Parathyroid adenoma (tissue), 2 donors: ENCODE measurements around the gene NXPH3.

Experiments used
- H2AFZ ChIP-seq: fragments of 300-600 bp; sonication (generic); one replicate; pipeline ENCODE4 v1.7.0; 2017; ENCODE audit warnings: antibody characterized with exemption, mild to moderate bottlenecking
- H3K27ac ChIP-seq: fragments of 300-600 bp; sonication (generic); one replicate; pipeline ENCODE4 v1.7.0; 2017
- H3K27me3 ChIP-seq: fragments of 300-600 bp; sonication (generic); one replicate; pipeline ENCODE4 v1.7.0; 2017; ENCODE audit warnings: low read length; ENCODE audit not compliant: control insufficient read depth, insufficient read depth
- H3K36me3 ChIP-seq: fragments of 300-600 bp; sonication (generic); one replicate; pipeline ENCODE4 v1.7.0; 2017; ENCODE audit warnings: low read length; ENCODE audit not compliant: control insufficient read depth, insufficient read depth
- H3K4me1 ChIP-seq: fragments of 300-600 bp; sonication (generic); one replicate; pipeline ENCODE4 v1.7.0; 2017; ENCODE audit warnings: control low read depth
- H3K4me2 ChIP-seq: fragments of 300-600 bp; sonication (generic); one replicate; pipeline ENCODE4 v1.7.0; 2017; ENCODE audit warnings: low read length
- H3K4me3 ChIP-seq: fragments of 300-600 bp; sonication (generic); one replicate; pipeline ENCODE4 v1.7.0; 2017; ENCODE audit warnings: low read depth, low read length
- H3K79me2 ChIP-seq: fragments of 300-600 bp; sonication (generic); one replicate; pipeline ENCODE4 v1.7.0; 2017; ENCODE audit warnings: control low read depth
- H3K9ac ChIP-seq: fragments of 300-600 bp; sonication (generic); one replicate; pipeline ENCODE4 v1.7.0; 2017; ENCODE audit warnings: mild to moderate bottlenecking
- H3K9me3 ChIP-seq: fragments of 300-600 bp; sonication (generic); one replicate; pipeline ENCODE4 v1.7.0; 2017; ENCODE audit warnings: low read length; ENCODE audit not compliant: control insufficient read depth
- CTCF ChIP-seq: fragments of 300-600 bp; sonication (generic); IDR thresholded peaks from one replicate; pipeline ENCODE4 v1.7.0; 2017; ENCODE audit warnings: antibody characterized with exemption, mild to moderate bottlenecking
- donor health status: primary hyperparathyroidism.

The NXPH3 gene

GRCh38 chr17:49630113-49630900, 54.6 kb downstream of the NXPH3 start:
- H3K9me3 ChIP-seq, result no peaks in the 10 kb centered on the region
- H3K27me3 ChIP-seq, result no peaks in the 10 kb centered on the region
- H3K9ac ChIP-seq, result no peak overlapping the region
- H3K4me3 ChIP-seq, result no peak overlapping the region
- no peak overlapping the region for H3K27ac ChIP-seq
- no peaks in the 10 kb centered on the region for H3K36me3 ChIP-seq
- H3K4me1 ChIP-seq, result peaks cover 4% of the 10 kb centered on the region
- H2AFZ ChIP-seq, result no peak overlapping the region
- no peak for TF ChIP-seq CTCF
- H3K79me2 ChIP-seq, result peaks cover 16% of the 10 kb centered on the region
- H3K4me2 ChIP-seq, result no peak overlapping the region

- peaks cover 16% of the 10 kb centered on the region for H3K79me2 ChIP-seq
- peaks cover 4% of the 10 kb centered on the region for H3K4me1 ChIP-seq
- no peak overlapping the region for H2AFZ ChIP-seq
- no peak overlapping the region for H3K27ac ChIP-seq
- TF ChIP-seq CTCF, result no peak
- H3K9me3 ChIP-seq, result no peaks in the 10 kb centered on the region
- H3K9ac ChIP-seq, result no peak overlapping the region
- no peak overlapping the region for H3K4me2 ChIP-seq
- H3K36me3 ChIP-seq, result no peaks in the 10 kb centered on the region
- H3K27me3 ChIP-seq, result no peaks in the 10 kb centered on the region
- no peak overlapping the region for H3K4me3 ChIP-seq
These were observed 55.8 kb downstream of the NXPH3 start for GRCh38 chr17:49631496-49631895.
